Measurements from ENCODE around the gene CWF19L2.

Gene CWF19L2

GRCh38 chr11:107282195-107282594 lies 175.4 kb downstream of the CWF19L2 start:
- DNase-seq, result no peak
